HG03097 (cell line): ENCODE measurements around the gene SPCS3.
A peak's percentile ranks its signal among the peaks of the same experiment; 100 is the strongest.
"Not testable (repeated sequence)": the region's sequence is repeated elsewhere in the genome, so short reads cannot be mapped to it uniquely, and the experiment has no call there.

Source experiments
- ATAC-seq: cut with Tn5 transposase; IDR thresholded peaks from one replicate; pipeline ENCODE4 v1.9.1; 2021; ENCODE audit not compliant: unreplicated experiment, low FRiP score

Gene SPCS3

GRCh38 chr4:176319704-176320339, at the start of gene SPCS3:
TSS of gene SPCS3 (plus strand) at chr4:176319966. CDS start at chr4:176320077, 111 bp downstream.
- peak; percentile 94 for ATAC-seq

- no peak for ATAC-seq
Observed at GRCh38 chr4:176270669-176271068, 49.1 kb upstream of the SPCS3 start.

GRCh38 chr4:176271749-176272148, 48.0 kb upstream of the SPCS3 start:
- ATAC-seq = no peak

- ATAC-seq = no peak
Observed at GRCh38 chr4:176272799-176273198, 47.0 kb upstream of the SPCS3 start.

- no peak for ATAC-seq
Observed at GRCh38 chr4:176273736-176274135, 46.0 kb upstream of the SPCS3 start.

DNA sequence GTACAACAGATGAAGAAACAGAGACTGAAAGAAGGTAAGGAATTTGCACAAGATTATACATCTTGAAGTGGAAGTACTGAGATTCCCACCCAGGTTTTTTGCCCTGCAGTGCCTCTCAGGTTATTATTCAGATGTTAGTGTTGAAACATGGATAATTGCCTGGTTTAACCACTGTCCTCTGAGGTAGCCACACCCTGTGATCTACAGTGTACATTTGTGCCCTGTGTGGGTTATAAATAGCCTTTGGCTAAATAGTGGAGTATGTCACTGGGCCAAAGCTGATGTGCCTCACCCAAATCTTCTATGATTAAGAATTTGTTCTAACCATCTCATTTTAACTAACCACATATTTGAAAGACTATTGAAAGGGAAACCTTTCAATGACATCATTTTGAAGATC, 45.3 kb upstream of the SPCS3 start:
- no peak for ATAC-seq

- ATAC-seq = no peak
Observed at GRCh38 chr4:176276710-176277109, 43.1 kb upstream of the SPCS3 start.

- ATAC-seq = no peak
Observed at GRCh38 chr4:176277162-176277904, 42.4 kb upstream of the SPCS3 start.

DNA sequence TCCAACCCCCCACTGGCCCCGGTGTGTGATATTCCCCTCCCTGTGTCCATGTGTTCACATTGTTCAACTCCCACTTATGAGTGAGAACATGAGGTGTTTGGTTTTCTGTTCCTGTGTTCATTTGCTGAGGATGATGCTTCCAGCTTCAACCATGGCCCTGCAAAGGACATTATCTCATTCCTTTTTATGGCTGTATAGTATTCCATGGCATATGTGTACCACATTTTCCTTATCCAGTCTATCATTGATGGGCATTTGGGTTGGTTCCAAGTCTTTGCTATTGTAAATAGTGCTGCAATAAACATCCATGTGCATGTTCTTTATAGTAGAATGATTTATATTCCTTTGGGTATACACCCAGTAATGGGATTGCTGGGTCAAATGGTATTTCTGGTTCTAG, 40.2 kb upstream of the SPCS3 start:
- not testable (repeated sequence) for ATAC-seq

DNA sequence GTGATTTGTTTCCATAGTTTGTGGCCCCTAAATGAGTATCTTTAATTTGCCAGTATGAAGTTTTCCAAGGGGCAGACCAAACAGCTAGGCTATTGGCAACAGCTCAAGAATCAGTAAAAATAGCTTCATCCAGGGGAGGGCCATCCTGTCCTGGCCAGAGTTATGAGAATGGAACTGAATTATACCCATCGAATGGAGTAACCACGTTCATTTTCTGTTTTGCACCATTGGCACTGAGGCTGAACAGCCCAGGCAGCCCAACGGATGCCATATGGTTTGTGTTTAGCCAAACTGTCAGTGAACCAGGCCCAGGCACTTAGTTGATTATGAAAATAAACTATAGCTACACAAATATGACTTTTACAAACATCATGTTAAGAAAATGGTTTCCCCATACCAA, 33.0 kb upstream of the SPCS3 start:
- ATAC-seq = no peak

DNA sequence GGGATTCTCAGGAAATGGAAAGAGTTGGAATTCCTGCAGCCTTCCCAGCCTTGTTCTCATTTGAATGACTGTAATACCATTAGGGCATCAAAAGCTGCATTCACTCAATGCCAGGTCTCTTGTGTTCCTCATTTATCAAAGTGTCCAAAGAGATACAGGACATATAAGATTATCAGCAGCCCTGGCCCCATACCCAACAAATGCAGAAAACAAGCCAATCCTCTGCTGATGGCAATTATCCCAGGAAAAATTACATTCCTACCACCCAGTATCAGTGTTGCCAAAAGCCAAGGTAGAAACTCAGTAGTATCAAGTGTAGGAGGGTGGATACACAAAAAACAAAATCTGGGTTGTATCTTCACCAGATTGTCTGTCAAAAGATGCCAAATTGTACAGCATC, 32.2 kb upstream of the SPCS3 start:
- ATAC-seq = no peak

GRCh38 chr4:176288020-176288419, 31.7 kb upstream of the SPCS3 start:
- ATAC-seq = no peak

- no peak for ATAC-seq
Observed at GRCh38 chr4:176289561-176289960, 30.2 kb upstream of the SPCS3 start.

DNA sequence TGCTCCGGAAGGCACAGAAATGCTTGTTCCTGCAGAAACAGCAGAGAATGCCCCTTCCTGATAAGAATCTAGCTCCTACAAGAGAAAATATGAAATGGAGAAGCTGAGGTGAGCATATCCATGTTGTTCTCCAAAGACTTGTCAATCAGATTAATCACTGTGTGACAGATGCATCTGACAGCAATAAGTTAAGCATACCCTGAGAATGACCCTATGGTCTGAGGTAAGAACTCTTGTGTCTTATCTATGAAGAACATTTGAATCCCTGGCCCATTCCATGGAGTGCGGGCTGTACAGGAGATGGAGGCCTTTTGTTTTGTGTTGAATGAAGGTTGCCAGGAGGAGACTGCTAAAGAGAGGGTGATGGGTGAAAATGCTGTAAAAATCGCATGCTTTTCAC, 29.2 kb upstream of the SPCS3 start:
- ATAC-seq = no peak

DNA sequence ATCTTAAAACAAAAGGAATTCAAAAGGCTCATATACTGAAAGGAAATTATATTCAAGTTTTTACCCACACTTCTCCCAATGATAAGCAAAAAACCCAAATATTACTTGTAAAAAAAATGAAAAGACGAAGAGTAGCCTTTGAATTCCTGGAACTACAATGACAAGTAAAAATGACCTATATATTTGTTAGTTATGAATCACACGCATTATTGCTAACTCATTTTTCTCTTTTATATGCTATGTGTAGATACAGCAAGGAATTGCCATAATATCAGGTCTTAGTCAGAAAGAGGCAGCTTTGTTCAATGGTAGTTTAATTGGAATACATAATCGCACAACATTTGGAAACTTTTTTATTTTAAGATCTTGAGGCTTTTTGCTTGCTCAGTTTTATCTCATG, 28.0 kb upstream of the SPCS3 start:
- no peak for ATAC-seq

GRCh38 chr4:176292920-176293319, 26.8 kb upstream of the SPCS3 start:
- ATAC-seq = no peak

DNA sequence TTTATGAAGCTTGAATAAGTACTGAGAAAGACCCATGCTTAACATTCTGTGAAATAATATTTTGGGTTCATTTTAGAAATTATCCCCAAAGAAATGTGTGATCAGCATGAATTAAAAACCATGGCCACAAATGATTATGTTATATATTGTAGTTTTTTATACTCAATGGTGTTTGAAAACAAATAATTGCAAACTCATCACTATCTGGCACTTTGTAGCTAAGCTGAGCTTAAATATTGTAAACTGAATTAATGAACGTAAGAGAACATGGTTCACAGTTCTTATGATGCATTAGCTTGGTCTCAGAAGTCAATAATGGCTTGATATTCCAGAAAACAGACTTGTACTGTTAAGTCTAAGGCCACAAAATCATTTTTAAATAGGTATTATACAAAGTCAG, 26.1 kb upstream of the SPCS3 start:
- ATAC-seq = no peak

- not testable (repeated sequence) for ATAC-seq
Observed at GRCh38 chr4:176295907-176296306, 23.9 kb upstream of the SPCS3 start.

DNA sequence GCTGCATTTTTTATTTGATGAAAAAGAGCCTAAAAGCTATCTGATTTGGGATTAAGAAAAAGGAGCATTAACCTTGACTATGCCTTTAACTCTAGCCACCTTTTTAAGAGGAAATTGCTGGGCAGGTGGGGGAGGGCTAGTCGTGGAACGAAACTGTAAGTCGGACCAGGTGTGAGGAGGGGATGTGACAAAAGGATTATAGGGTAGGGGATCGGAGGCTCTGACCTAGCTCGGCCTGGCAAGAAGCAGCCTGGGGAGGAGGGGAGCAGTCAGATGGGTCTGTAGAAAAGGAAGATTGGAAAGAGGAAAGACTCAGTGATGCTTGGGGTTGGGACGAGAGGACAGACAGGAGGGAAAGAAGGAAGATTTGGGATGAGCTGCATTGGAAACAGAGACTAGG, 21.1 kb upstream of the SPCS3 start:
- ATAC-seq = no peak

- no peak for ATAC-seq
Observed at GRCh38 chr4:176300036-176300435, 19.7 kb upstream of the SPCS3 start.

DNA sequence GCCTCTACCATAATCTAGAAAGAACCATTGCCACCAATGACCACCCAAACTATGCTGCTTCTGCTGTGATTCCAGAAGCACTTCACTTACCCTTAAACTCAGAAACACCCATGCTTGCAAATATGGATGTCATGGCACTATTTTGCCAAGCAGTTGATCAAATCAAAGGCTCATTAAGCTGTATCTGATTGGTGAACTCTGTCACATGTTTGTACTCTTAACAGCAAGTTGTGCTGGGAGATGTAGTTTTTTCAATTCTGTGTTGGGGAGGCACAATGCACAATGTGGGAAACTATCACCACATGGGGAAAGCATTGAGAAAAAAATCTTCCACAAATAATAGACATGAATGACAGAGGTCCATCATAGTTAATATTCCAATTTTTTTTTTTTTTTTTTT, 19.2 kb upstream of the SPCS3 start:
- no peak for ATAC-seq
